Hematopoietic multipotent progenitor cell treated with erythropoietin and hydrocortisone succinate and interleukin-3 and kit ligand, for 15 days (in vitro differentiated cells): Measurements from ENCODE around the gene AFF2.

Experiments used
- DNase-seq: peaks from one replicate; pipeline ENCODE4 v3.0.0-alpha.2; 2015; ENCODE audit warnings: low spot score

Gene AFF2

DNA sequence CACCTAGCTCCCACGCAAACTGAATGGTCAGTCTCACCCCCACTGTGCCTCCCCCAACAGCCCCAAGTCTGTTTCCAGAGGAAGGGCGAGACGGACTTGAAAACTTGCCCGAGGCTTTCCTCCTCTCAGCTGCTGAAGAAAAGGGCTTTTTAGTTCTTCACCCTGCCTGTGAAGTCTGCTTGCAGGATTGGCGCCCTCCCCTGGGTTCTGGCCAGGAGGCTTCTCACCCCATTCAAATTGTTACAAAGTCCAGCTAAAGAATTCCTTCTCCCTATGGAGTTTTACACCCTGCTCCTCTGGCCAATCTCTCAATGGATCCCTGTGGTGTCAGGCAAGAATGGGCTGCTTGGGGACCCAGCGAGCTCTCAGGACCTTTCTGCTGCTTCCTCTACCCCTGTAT is 241.0 kb downstream of the AFF2 start:
- DNase-seq = no peak

GRCh38 chrX:148755111-148755510 is 254.7 kb downstream of the AFF2 start:
- no peak for DNase-seq

DNA sequence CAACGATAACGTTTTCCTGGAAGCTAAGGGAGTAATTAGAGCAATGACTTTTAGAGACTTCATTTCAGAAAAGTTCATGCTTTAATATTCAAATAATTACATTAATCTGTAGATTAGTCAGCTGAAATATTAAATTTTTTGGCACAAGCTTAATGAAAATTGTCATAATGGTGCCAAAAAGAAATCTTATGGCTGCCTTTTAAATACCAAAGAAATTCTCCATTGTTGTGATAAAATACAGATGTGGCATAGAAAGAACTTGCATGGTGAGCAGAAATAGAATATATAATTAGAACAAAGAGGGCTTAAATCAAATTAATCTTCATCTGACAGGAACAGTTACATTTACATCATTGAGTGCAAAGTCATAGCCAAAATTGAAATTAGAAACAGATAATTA is 263.5 kb downstream of the AFF2 start:
- DNase-seq = no peak

GRCh38 chrX:148768296-148768695 is 267.9 kb downstream of the AFF2 start:
- DNase-seq = no peak

GRCh38 chrX:148771440-148771839 is 271.0 kb downstream of the AFF2 start:
- no peak for DNase-seq

GRCh38 chrX:148774276-148774675 is 273.9 kb downstream of the AFF2 start:
- no peak for DNase-seq

- DNase-seq = no peak
Observed at GRCh38 chrX:148784137-148784536, 283.7 kb downstream of the AFF2 start.

- DNase-seq = no peak
Observed at GRCh38 chrX:148784856-148785255, 284.4 kb downstream of the AFF2 start.

DNA sequence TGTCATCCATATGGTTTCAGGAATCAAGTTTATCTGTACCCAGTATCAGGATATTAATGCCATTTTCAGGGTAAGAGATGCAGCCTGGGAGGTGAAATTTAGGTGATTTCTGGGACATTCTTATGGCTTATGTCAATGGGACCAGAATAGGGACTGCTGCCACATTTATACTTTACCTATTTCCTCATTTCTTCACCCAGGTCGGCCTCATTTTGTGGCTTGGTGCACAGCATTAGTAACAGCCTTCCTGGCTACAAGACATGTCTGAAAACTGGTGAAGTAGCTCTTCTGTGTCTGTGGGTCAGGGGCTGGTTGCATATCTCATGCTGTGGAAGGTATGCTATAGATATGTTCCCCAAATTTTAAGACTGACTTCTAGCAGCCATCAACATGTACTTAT is 284.8 kb downstream of the AFF2 start:
- DNase-seq = no peak

DNA sequence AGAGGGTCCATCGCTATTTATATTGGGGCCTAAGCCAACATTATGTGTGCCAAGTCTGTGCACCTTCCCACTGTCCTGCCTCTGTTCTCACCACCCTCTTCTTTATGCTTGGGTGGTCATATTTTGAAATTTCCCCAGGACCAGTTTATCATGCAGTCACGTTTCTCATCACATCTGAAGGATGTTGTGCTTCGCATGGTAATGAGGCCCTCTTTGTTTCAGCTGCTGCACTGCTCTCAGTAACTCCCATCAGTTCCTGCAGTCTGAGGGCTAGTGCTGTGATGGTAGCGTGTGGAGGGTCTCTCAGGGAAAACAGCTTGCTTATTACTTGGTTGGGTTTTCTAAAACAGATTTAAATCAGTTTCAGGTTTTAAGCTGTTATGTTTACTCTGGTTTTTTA is 288.0 kb downstream of the AFF2 start:
- no peak for DNase-seq

GRCh38 chrX:148794350-148794749 is 293.9 kb downstream of the AFF2 start:
- no peak for DNase-seq

DNA sequence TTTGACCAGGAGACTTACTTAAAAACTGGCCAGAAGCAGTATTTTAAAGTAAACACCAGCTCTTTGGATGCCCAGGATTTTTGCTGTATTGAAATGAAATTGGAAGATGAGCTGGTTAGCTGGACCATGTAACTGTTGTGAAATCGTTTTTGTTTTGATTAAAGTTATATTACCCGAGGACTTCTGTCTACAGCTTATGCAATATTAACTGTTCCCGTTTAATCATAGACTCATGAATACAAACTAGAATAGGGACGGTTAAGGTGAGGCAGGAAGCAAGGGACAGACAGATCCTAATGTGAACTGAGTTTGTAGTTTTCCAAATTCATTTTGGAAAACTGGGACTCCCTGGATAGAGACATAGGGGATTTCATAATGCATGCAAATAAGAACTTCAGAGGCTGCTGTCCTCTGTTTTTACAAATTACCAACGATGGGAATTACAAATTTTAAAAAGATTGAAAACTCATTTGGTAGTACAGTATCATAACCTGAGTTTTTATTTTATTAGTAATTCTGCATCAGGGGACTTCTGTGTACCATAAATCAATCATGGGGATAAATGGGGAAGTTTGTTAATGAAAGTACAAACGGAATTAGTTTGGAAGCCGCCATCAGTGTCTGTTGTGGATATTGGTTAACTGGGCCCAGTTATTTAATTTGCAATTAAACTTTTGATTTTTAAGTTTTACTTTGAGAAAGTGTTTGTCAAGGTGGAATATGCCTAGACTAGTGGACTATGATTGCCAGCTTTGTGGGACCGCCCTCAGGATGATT is 304.4 kb downstream of the AFF2 start:
- DNase-seq = no peak

GRCh38 chrX:148806145-148806870 is 305.9 kb downstream of the AFF2 start:
- DNase-seq = no peak

DNA sequence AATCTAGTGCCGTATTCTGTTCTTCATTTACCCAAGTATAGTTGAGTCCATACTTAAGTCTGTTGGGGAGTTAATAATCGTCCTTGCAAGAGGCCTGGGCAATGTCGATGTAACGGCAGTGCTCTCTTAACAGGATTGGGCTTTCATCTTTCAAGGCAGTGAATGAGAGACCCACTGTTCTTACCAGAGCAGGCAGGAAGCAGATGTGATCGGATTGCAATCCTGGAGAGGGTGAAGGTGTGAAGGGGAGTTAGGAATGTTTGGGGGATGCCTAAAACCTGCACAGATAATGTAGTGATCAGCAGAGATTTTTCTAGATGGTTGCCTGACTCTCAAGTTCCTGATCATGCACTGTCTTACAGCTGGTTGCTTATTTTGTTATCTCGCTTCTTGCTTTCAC is 308.4 kb downstream of the AFF2 start:
- no peak for DNase-seq

DNA sequence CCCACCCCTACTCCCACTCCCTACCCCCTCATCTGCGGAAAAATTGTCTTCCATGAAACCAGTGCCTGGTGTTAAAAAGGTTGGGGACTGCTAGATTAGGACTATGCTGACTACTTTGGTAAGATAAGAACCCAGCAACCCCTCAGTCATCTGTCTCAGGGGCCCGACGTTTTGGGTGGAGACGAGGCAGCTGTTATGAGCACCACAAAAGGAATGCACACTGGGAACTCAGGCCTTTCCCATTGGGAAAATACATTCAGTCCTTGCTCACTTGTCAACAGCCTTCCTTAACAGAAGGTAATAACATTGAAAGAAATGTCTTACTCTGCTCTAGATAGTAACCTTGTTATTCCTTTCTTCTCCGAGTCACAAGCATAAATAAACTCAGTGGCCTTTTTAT is 310.8 kb downstream of the AFF2 start:
- no peak for DNase-seq

- DNase-seq = no peak
Observed at GRCh38 chrX:148813422-148813821, 313.0 kb downstream of the AFF2 start.

DNA sequence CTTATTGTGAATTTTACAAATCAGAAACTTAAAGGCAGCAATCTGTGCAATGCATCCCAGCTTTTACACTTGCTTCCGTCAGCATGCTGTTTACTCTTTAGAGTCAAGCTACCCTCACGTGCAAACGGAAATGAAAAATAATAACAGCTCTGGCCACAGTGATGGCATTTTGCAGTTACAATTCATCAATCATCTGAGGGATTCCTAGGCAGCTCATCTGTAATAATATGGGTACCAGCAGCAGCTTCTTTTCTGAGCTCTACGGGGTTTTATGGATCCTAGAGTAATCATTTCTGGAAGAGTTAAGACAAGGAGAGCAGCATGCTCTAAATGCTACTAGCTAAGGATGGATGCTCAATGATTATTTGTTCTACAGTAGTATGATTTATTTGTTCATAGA is 313.6 kb downstream of the AFF2 start:
- DNase-seq = no peak

DNA sequence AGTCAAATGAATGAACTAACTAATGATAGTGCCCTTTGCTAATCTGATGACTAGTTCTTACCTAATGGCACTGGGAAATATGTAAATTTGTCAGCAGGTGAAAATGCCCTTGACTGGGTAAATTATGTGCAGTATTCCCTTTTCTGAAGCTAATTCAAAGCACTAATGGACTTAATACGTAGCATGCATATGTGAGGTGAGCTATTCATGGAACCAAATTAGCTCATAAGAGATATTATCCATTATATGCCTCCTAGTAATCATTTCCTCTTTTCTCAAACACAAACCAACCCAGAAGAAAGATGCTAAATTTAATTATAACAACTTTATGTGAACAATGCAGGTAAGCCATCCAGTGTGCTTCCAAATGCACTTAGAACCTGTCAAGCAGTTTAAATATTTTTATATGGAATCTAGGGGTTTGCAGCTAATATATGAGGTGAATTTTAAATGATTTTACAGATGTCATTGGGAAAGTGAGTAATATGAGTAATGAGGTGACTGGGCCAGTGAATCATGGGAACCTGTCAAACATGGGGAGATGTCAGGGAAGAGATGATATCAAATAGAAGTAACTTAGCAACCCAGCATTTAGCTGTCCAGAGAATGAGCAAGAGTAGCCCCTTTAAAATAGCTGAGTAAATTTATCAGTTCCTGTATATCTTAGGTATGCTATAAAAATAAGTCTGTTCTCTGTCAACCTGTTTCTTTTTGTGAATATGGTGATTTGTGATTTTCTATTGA is 315.0 kb downstream of the AFF2 start:
- no peak for DNase-seq

DNA sequence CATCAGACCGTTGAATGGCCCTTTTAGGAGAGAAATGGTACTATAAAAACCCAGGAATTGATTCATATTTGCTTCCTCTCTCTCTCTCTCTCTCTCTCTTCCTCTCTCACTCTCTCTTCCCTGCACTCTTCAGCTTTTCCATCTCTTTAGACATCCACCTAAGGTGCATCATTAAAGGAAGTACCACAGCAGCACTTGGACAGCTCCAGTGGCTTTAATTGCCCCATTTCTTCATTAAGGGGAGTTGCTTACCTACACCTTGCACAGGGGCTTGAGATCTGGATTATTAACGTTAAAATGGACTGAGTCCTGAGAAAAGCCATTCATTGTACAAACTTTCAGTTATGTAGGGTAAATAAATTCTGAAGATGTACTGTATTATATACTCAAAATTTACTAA is 323.6 kb downstream of the AFF2 start:
- no peak for DNase-seq

- no peak for DNase-seq
Observed at GRCh38 chrX:148825696-148826095, 325.3 kb downstream of the AFF2 start.

GRCh38 chrX:148836741-148837140 is 336.3 kb downstream of the AFF2 start:
- DNase-seq = no peak

- no peak for DNase-seq
Observed at GRCh38 chrX:148850631-148851030, 350.2 kb downstream of the AFF2 start.

DNA sequence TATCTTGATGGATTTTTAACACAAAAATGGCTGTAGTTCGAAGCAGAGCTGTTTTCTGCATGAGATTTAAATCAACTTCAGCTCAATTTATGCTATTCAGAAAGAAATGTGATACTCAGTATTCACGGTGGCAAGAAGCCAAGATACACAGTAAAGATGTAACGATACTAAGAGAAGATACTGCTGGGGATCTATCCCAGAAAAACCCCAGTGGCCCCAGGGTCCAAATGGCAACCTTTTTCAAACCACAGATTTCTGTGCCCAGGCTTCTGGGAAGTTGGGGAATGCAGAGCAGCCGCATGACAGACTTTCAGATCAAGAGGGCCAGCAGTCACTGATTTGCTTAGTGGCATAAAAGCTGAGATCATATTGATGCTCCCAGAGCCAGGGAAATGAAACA is 353.9 kb downstream of the AFF2 start:
- no peak for DNase-seq
